Panc1 (cell line): ENCODE results near the gene MRPL14.

Experiments
- POLR2AphosphoS5 ChIP-seq: IDR thresholded peaks from 2 replicates; pipeline ENCODE4 v1.6.1; 2012; ENCODE audit warnings: mild to moderate bottlenecking, low read depth, low read length, moderate library complexity
- TF ChIP-seq, protein P1 (sequence below), 2 experiments: IDR thresholded peaks; 2 replicates each; pipeline ENCODE4 v1.6.1; 2011 to 2012; ENCODE audit warnings: low read depth in 2 of 2, control low read depth in 1 of 2, low read length in 1 of 2, mild to moderate bottlenecking in 1 of 2, moderate library complexity in 1 of 2; ENCODE audit not compliant: insufficient read depth in 1 of 2
- TF ChIP-seq, protein P2 (sequence below): fragments of 450-650 bp; IDR thresholded peaks from 2 replicates; pipeline ENCODE4 v1.5.1; 2017; ENCODE audit warnings: mild to moderate bottlenecking

DNA sequence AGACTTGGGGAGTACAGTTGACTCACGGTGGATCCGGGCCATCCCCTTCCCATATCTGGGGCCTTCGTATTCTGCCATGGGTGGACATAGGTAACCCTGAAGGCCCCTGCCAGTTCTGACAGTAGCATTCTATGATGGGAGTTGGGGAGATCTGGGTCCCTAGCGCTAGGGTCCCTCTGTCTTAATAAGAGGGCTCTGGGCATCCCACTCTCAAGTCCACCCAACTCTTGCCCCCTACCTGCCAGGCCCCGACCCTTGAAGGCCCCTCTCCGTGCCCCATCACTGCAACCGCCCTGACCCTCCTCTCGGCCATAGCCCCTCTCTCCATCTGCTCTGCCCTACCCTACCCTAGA lies 24.8 kb upstream of the MRPL14 start:
- TF ChIP-seq, protein P1, sequence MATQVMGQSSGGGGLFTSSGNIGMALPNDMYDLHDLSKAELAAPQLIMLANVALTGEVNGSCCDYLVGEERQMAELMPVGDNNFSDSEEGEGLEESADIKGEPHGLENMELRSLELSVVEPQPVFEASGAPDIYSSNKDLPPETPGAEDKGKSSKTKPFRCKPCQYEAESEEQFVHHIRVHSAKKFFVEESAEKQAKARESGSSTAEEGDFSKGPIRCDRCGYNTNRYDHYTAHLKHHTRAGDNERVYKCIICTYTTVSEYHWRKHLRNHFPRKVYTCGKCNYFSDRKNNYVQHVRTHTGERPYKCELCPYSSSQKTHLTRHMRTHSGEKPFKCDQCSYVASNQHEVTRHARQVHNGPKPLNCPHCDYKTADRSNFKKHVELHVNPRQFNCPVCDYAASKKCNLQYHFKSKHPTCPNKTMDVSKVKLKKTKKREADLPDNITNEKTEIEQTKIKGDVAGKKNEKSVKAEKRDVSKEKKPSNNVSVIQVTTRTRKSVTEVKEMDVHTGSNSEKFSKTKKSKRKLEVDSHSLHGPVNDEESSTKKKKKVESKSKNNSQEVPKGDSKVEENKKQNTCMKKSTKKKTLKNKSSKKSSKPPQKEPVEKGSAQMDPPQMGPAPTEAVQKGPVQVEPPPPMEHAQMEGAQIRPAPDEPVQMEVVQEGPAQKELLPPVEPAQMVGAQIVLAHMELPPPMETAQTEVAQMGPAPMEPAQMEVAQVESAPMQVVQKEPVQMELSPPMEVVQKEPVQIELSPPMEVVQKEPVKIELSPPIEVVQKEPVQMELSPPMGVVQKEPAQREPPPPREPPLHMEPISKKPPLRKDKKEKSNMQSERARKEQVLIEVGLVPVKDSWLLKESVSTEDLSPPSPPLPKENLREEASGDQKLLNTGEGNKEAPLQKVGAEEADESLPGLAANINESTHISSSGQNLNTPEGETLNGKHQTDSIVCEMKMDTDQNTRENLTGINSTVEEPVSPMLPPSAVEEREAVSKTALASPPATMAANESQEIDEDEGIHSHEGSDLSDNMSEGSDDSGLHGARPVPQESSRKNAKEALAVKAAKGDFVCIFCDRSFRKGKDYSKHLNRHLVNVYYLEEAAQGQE (IDR thresholded peaks at IDR 0.05; ENCODE audit: insufficient read depth in 1 of 2, low read depth in 2 of 2, low read length in 1 of 2): no peak
- TF ChIP-seq, protein P2, sequence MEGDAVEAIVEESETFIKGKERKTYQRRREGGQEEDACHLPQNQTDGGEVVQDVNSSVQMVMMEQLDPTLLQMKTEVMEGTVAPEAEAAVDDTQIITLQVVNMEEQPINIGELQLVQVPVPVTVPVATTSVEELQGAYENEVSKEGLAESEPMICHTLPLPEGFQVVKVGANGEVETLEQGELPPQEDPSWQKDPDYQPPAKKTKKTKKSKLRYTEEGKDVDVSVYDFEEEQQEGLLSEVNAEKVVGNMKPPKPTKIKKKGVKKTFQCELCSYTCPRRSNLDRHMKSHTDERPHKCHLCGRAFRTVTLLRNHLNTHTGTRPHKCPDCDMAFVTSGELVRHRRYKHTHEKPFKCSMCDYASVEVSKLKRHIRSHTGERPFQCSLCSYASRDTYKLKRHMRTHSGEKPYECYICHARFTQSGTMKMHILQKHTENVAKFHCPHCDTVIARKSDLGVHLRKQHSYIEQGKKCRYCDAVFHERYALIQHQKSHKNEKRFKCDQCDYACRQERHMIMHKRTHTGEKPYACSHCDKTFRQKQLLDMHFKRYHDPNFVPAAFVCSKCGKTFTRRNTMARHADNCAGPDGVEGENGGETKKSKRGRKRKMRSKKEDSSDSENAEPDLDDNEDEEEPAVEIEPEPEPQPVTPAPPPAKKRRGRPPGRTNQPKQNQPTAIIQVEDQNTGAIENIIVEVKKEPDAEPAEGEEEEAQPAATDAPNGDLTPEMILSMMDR: no peak
- TF ChIP-seq POLR2AphosphoS5: no peak
